ENCODE data around the gene PDIA6. TPM values are rescaled to one million over a fixed set of nuclear protein-coding genes. Genes with fewer than 3 reads are reported as not detected.

PDIA6 gene
- total RNA-seq, 1 experiment from 2014 or later, result 149 TPM

DNA sequence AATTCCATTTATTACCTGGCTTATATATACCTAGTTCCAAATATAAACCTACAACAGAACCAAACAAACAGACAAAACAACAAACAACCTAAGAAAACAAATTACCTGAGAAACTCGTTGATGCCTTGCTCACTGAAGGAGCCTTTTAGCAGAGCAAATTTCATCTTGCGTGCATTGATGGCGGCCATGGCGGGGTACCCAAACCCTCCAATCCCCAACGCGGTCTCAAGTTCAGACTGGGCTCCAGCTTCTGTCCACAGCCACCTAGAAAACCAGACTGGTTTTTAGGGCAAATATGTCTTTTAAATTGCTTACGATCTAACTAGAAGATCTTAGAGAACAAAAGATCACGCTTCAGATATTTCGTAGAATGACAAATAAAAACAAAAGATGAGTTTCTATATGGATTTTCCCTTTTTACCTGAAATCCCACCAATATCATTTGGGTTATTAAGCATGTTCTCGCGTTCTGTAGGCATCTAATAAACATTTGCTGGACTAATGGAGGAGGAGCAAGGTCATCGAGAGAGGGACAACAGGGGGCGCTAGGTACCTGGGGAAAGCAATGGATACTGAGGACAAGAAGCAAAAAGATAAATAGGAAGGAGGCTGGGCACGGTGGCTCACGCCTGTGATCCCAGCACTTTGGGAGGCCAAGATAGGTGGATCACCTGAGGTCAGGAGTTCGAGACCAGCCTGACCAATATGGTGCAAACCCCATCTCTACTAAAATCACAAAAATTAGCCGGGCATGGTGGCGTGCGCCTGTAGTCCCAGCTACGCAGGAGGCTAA is 25.2 kb downstream of the PDIA6 start:
- ChIA-PET RAD21 (ENCODE audit: low non-redundant PET in 1 of 2, low total read pairs in 2 of 2, uncharacterized antibody in 2 of 2, unreplicated experiment in 2 of 2) (no interaction called here), POLR2A (no interaction called here), CTCF (no interaction called here)
- H3K9me3 ChIP-seq (ENCODE audit: control insufficient read depth in 1 of 2, insufficient read depth in 1 of 2, low read depth in 1 of 2, low read length in 2 of 2), result no peaks in the 10 kb centered on the region
- intact Hi-C loops (cut with micrococcal nuclease), result no loop called here
- no peak overlapping the region for H3K4me2 ChIP-seq (ENCODE audit: low read length)
- H3K9ac ChIP-seq (ENCODE audit: low read length), result no peak overlapping the region
- DNase-seq (ENCODE audit: low read depth, low spot score) (no peak), ATAC-seq (peak; percentile 73)
- H3K36me3 ChIP-seq (ENCODE audit: control insufficient read depth in 1 of 2, insufficient read depth in 2 of 2, low read length in 2 of 2), result peaks cover 73 to 83% of the 10 kb centered on the region in 2 experiments
- H4K20me1 ChIP-seq (ENCODE audit: insufficient read depth), result 0 out of 2 replicates have a peak, but pooled peaks cover 4% of the 10 kb centered on the region
- H3K4me3 ChIP-seq (replicated peaks in 1 of 2; ENCODE audit: low read depth in 1 of 2, low read length in 2 of 2), result no peak overlapping the region
- H3K27me3 ChIP-seq (ENCODE audit: insufficient read depth, low read length), result no peaks in the 10 kb centered on the region
- H3K27ac ChIP-seq (ENCODE audit: low read depth, low read length), result no peak overlapping the region
- no peaks in the 10 kb centered on the region for H3K4me1 ChIP-seq (ENCODE audit: control insufficient read depth in 1 of 2, insufficient read depth in 2 of 2, low read length in 2 of 2)
- H3K79me2 ChIP-seq (ENCODE audit: insufficient read depth, low read length), result peaks cover 60% of the 10 kb centered on the region
- H3K9me2 ChIP-seq (ENCODE audit: insufficient read depth), result no peaks in the 10 kb centered on the region
- no TSS peak for BruUV-seq (replicated peaks)
- no peak overlapping the region for H2AFZ ChIP-seq (ENCODE audit: low read depth, low read length, poor library complexity, severe bottlenecking)
- TF ChIP-seq SP1 (IDR thresholded peaks at IDR 0.05; ENCODE audit: low read depth), result no peak
- TF ChIP-seq, protein P1, sequence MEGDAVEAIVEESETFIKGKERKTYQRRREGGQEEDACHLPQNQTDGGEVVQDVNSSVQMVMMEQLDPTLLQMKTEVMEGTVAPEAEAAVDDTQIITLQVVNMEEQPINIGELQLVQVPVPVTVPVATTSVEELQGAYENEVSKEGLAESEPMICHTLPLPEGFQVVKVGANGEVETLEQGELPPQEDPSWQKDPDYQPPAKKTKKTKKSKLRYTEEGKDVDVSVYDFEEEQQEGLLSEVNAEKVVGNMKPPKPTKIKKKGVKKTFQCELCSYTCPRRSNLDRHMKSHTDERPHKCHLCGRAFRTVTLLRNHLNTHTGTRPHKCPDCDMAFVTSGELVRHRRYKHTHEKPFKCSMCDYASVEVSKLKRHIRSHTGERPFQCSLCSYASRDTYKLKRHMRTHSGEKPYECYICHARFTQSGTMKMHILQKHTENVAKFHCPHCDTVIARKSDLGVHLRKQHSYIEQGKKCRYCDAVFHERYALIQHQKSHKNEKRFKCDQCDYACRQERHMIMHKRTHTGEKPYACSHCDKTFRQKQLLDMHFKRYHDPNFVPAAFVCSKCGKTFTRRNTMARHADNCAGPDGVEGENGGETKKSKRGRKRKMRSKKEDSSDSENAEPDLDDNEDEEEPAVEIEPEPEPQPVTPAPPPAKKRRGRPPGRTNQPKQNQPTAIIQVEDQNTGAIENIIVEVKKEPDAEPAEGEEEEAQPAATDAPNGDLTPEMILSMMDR (IDR thresholded peaks at IDR 0.05 in 2 of 3, conservative IDR thresholded peaks at IDR 0.05 in 1 of 3; ENCODE audit: borderline replicate concordance in 1 of 3, insufficient read depth in 1 of 3, low read depth in 2 of 3, low read length in 2 of 3), result peak; percentile 23 to 53 (median 52); a peak in 4 of 6 replicates
- no peak for TF ChIP-seq ZNF274 (IDR thresholded peaks at IDR 0.05; ENCODE audit: low read depth, low read length)
- TF ChIP-seq RAD21 (IDR thresholded peaks at IDR 0.05; ENCODE audit: low read depth), result peak; percentile 49
- no peak for TF ChIP-seq POLR2AphosphoS5 (IDR thresholded peaks at IDR 0.05; ENCODE audit: low read depth, low read length)
- TF ChIP-seq SIN3A (IDR thresholded peaks at IDR 0.05; ENCODE audit: low read depth), result no peak
- TF ChIP-seq EGR1 (IDR thresholded peaks at IDR 0.05; ENCODE audit: low read depth), result no peak
